ENCODE results near the gene RAB42. TPM values are rescaled to one million over a fixed set of nuclear protein-coding genes. Genes with fewer than 3 reads are reported as not detected.
"Not testable (repeated sequence)": the region's sequence is repeated elsewhere in the genome, so short reads cannot be mapped to it uniquely, and the experiment has no call there.

Gene RAB42
- total RNA-seq, 1 experiment from 2014 or later, result 0.37 TPM

DNA sequence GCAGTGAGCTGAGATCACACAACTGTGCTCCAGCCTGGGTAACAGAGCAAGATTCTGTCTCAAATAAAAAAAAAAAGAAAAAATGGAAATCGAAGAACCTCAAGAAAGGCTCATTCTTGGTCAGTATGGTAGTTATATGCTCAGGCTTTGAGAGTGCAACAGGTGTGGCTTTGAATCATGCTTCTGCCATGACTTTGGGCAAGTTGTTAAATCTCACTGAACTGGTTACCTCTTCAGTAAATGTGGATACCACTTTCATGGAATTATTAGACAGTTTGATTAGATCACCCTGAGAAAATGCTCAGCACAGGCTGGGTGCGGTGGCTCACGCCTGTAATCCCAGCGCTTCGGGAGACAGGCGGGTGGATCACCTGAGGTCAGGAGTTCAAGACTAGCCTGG, 26.3 kb upstream of the RAB42 start:
- Histone ChIP-seq H3K9me3 (ENCODE audit: low read length) (no peaks in the 10 kb centered on the region), H3K4me3 (ENCODE audit: low read length) (no peak overlapping the region), H3K79me2 (ENCODE audit: low read length) (no peaks in the 10 kb centered on the region), H3K27ac (ENCODE audit: low read length) (no peak overlapping the region), H3K27me3 (ENCODE audit: low read length) (no peaks in the 10 kb centered on the region), H3K9me2 (replicated peaks; ENCODE audit: insufficient read depth, low read length) (no peaks in the 10 kb centered on the region), H3K4me2 (ENCODE audit: low read depth, low read length, poor library complexity, severe bottlenecking) (no peak overlapping the region), H3K4me1 (ENCODE audit: low read length) (no peaks in the 10 kb centered on the region), H3K9ac (ENCODE audit: low read length) (no peak overlapping the region), H2AFZ (ENCODE audit: low read length) (no peak overlapping the region), H4K20me1 (ENCODE audit: insufficient read depth, low read depth, low read length) (no peaks in the 10 kb centered on the region), H3K36me3 (ENCODE audit: insufficient read depth, low read length) (peaks cover 26% of the 10 kb centered on the region)
- DNase-seq, result no peak

DNA sequence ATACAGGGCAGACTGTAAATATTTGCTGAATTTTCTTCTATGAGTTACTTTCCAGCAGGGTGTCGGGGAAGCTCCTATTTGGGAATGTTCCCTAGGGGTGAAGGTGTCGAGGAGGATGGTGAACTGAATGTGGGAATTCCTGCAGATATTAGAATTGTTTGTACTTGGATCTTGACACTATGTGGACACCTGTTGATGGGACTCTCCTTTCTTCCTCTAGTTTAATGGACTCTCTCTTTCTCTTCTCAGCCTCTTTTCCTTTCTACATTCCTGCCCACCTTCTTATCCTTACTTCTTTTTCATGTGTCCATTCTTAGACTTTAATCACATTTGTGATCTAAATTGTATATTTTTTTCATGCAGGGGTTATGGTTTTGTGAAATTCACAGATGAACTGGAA, 25.1 kb upstream of the RAB42 start:
- H3K9me3 ChIP-seq (ENCODE audit: low read length), result no peaks in the 10 kb centered on the region
- H3K79me2 ChIP-seq (ENCODE audit: low read length), result no peaks in the 10 kb centered on the region
- no peak overlapping the region for H3K9ac ChIP-seq (ENCODE audit: low read length)
- no peak overlapping the region for H3K4me2 ChIP-seq (ENCODE audit: low read depth, low read length, poor library complexity, severe bottlenecking)
- DNase-seq, result no peak
- H3K36me3 ChIP-seq (ENCODE audit: insufficient read depth, low read length), result peaks cover 21% of the 10 kb centered on the region
- H4K20me1 ChIP-seq (ENCODE audit: insufficient read depth, low read depth, low read length), result no peaks in the 10 kb centered on the region
- no peak overlapping the region for H3K4me3 ChIP-seq (ENCODE audit: low read length)
- H3K9me2 ChIP-seq (replicated peaks; ENCODE audit: insufficient read depth, low read length), result no peaks in the 10 kb centered on the region
- H2AFZ ChIP-seq (ENCODE audit: low read length), result no peak overlapping the region
- no peak overlapping the region for H3K27ac ChIP-seq (ENCODE audit: low read length)
- no peaks in the 10 kb centered on the region for H3K4me1 ChIP-seq (ENCODE audit: low read length)
- no peaks in the 10 kb centered on the region for H3K27me3 ChIP-seq (ENCODE audit: low read length)

DNA sequence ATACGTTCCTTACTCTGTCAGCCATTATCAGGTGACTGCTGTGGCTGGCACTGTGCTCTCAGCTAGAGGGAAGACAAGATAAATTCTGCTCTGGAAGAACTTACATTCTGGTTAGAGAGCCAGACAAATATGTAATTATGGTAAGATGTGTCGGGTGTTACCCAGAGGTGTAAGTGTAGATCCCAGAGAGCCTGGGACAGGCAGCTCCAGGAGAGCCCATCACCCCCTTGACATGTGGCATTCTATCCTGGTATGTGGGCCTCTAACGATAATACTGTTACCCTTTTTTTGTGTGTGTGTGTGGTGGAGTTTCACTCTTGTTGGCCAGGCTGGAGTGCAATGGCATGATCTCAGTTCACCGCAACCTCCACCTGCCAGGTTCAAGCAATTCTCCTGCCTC, 20.2 kb upstream of the RAB42 start:
- H3K4me3 ChIP-seq (ENCODE audit: low read length), result no peak overlapping the region
- H3K9me3 ChIP-seq (ENCODE audit: low read length), result no peaks in the 10 kb centered on the region
- no peaks in the 10 kb centered on the region for H3K4me1 ChIP-seq (ENCODE audit: low read length)
- H3K4me2 ChIP-seq (ENCODE audit: low read depth, low read length, poor library complexity, severe bottlenecking), result no peak overlapping the region
- no peak overlapping the region for H3K27ac ChIP-seq (ENCODE audit: low read length)
- H3K9me2 ChIP-seq (replicated peaks; ENCODE audit: insufficient read depth, low read length), result no peaks in the 10 kb centered on the region
- no peaks in the 10 kb centered on the region for H3K79me2 ChIP-seq (ENCODE audit: low read length)
- H2AFZ ChIP-seq (ENCODE audit: low read length), result no peak overlapping the region
- no peaks in the 10 kb centered on the region for H4K20me1 ChIP-seq (ENCODE audit: insufficient read depth, low read depth, low read length)
- H3K9ac ChIP-seq (ENCODE audit: low read length), result no peak overlapping the region
- no peak for DNase-seq
- H3K27me3 ChIP-seq (ENCODE audit: low read length), result no peaks in the 10 kb centered on the region
- H3K36me3 ChIP-seq (ENCODE audit: insufficient read depth, low read length), result peaks cover 15% of the 10 kb centered on the region

DNA sequence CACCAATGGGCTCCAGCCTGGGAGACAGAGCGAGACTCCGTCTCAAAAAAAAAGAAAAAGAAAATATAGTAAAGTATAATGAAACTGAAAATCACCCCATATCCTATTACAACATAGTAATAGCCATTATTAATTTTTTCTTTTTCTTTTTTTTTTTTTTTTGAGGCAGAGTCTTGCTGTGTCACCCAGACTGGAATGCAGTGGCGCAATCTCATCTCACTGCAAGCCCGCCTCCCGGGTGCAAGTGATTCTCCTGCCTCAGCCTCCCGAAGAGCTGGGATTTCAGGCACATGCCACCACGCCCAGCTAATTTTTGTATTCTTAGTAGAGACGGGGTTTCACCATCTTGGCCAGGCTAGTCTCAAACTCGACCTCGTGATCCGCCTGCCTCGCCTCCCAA, 19.2 kb upstream of the RAB42 start:
- not testable (repeated sequence) for H3K9me2 ChIP-seq (replicated peaks; ENCODE audit: insufficient read depth, low read length); H3K79me2 ChIP-seq (ENCODE audit: low read length); H4K20me1 ChIP-seq (ENCODE audit: insufficient read depth, low read depth, low read length); DNase-seq; H3K4me2 ChIP-seq (ENCODE audit: low read depth, low read length, poor library complexity, severe bottlenecking); H3K27me3 ChIP-seq (ENCODE audit: low read length); H3K9me3 ChIP-seq (ENCODE audit: low read length); H3K9ac ChIP-seq (ENCODE audit: low read length); H3K27ac ChIP-seq (ENCODE audit: low read length); H3K4me3 ChIP-seq (ENCODE audit: low read length); H3K4me1 ChIP-seq (ENCODE audit: low read length); H2AFZ ChIP-seq (ENCODE audit: low read length)
- H3K36me3 ChIP-seq (ENCODE audit: insufficient read depth, low read length), result peaks cover 11% of the 10 kb centered on the region; the same call in 1 of the 2 replicates

DNA sequence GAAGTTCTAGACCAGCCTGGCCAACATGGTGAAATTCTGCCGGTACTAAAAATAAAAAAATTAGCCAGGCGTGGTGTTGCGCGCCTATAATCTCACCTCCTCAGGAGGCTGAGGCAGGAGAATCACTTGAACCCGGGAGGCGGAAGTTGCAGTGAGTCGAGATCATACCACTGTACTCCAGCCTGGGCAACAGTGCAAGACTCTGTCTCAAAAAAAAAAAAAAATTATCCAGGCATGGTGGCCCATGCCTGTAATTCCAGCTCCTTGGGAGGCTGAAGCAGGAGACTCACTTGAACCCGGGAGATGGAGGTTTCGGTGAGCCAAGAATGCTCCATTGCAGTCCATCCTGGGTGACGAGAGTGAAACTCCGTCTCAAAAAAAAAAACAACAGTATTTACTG, 18.5 kb upstream of the RAB42 start:
- Histone ChIP-seq H3K4me2 (ENCODE audit: low read depth, low read length, poor library complexity, severe bottlenecking) (no peak overlapping the region), H3K4me1 (ENCODE audit: low read length) (peaks cover 12% of the 10 kb centered on the region), H3K36me3 (ENCODE audit: insufficient read depth, low read length) (peaks cover 12% of the 10 kb centered on the region; the same call in 1 of the 2 replicates), H3K79me2 (ENCODE audit: low read length) (no peaks in the 10 kb centered on the region), H2AFZ (ENCODE audit: low read length) (no peak overlapping the region), H3K9me2 (replicated peaks; ENCODE audit: insufficient read depth, low read length) (no peaks in the 10 kb centered on the region), H4K20me1 (ENCODE audit: insufficient read depth, low read depth, low read length) (no peaks in the 10 kb centered on the region), H3K27ac (ENCODE audit: low read length) (no peak overlapping the region), H3K9ac (ENCODE audit: low read length) (no peak overlapping the region), H3K27me3 (ENCODE audit: low read length) (no peaks in the 10 kb centered on the region), H3K4me3 (ENCODE audit: low read length) (no peak overlapping the region), H3K9me3 (ENCODE audit: low read length) (no peaks in the 10 kb centered on the region)
- DNase-seq, result no peak

DNA sequence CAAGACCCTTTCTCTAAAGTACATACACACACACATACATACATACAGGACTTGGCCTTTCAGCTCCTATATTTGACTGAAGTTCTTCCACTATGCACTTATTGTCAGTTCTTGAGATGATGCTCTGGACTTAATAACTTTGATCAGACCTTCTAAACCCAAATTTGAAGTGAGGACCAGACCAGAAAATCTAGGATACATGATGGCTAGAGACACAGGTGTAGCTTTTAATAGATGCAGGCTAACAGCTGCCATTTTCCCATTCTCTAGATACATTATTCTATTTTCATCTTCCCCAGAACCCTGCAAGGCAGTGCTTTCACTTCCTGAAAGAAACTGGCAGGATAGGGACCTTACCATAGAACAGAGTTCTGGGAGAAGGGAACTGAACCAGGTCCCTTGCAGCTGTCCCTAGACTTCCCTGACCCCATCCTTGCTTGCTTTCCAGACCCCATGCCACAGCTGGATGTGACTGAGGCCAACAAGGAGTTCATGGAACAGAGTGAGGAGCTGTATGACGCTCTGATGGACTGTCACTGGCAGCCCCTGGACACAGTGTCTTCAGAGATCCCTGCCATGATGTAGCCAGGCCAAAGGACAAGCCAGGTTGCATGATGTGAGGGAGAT, 14.9 kb upstream of the RAB42 start:
- no peaks in the 10 kb centered on the region for H3K9me3 ChIP-seq (ENCODE audit: low read length)
- H3K4me2 ChIP-seq (ENCODE audit: low read depth, low read length, poor library complexity, severe bottlenecking), result no peak overlapping the region
- peaks cover 34% of the 10 kb centered on the region for H3K4me1 ChIP-seq (ENCODE audit: low read length)
- peak; percentile 74 for DNase-seq
- H3K79me2 ChIP-seq (ENCODE audit: low read length), result peaks cover 22% of the 10 kb centered on the region
- H3K4me3 ChIP-seq (ENCODE audit: low read length), result no peak overlapping the region
- H3K27ac ChIP-seq (ENCODE audit: low read length), result peak overlapping the region; percentile 44
- no peaks in the 10 kb centered on the region for H3K9me2 ChIP-seq (replicated peaks; ENCODE audit: insufficient read depth, low read length)
- H3K9ac ChIP-seq (ENCODE audit: low read length), result no peak overlapping the region
- no peaks in the 10 kb centered on the region for H3K27me3 ChIP-seq (ENCODE audit: low read length)
- peaks cover 12% of the 10 kb centered on the region for H4K20me1 ChIP-seq (ENCODE audit: insufficient read depth, low read depth, low read length)
- H2AFZ ChIP-seq (ENCODE audit: low read length), result no peak overlapping the region
- peaks cover 32% of the 10 kb centered on the region for H3K36me3 ChIP-seq (ENCODE audit: insufficient read depth, low read length)

DNA sequence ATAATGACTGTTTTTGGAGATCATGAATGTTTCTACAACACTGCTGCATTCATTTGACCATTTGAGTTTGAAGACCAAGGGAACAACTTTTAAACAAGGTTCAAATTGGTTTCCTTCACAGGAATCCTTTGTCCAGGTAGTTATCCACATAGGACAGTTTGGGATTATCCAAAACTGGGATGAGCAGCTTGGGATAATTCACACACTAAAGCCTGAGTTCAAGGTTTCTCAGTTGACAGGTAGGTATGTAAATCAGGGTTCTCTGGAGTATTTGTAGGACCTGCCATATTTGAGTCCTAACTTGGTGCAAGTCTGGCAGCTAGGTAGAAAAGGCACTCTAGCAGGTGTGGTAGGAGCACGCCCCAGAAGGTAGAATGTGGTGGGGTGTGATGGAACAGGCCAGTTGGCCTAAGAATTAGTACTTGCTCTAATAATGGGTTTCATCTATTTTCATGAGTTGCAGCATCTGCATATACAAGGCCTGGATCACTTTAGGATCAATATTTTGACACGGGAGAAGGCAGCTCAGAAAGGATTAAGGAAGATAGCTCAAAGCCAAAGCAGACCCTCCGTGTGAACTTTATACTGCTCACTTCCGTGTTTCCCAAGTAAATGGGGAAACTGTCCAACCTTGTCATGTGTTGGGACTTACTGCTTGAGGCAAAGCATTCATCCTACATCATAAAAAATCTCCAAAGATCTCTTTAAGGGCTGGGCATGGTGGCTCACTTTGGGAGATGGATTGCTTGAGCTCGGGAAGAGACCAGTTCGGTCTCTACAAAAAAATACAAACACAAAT, 14.1 kb upstream of the RAB42 start:
- peaks cover 12% of the 10 kb centered on the region for H4K20me1 ChIP-seq (ENCODE audit: insufficient read depth, low read depth, low read length)
- no peak overlapping the region for H3K4me3 ChIP-seq (ENCODE audit: low read length)
- peaks cover 38% of the 10 kb centered on the region for H3K4me1 ChIP-seq (ENCODE audit: low read length)
- no peak overlapping the region for H2AFZ ChIP-seq (ENCODE audit: low read length)
- peaks cover 22% of the 10 kb centered on the region for H3K79me2 ChIP-seq (ENCODE audit: low read length)
- no peaks in the 10 kb centered on the region for H3K9me2 ChIP-seq (replicated peaks; ENCODE audit: insufficient read depth, low read length)
- no peaks in the 10 kb centered on the region for H3K9me3 ChIP-seq (ENCODE audit: low read length)
- no peaks in the 10 kb centered on the region for H3K27me3 ChIP-seq (ENCODE audit: low read length)
- peak; percentile 70 for DNase-seq
- H3K9ac ChIP-seq (ENCODE audit: low read length), result no peak overlapping the region
- peaks cover 32% of the 10 kb centered on the region for H3K36me3 ChIP-seq (ENCODE audit: insufficient read depth, low read length)
- peak overlapping the region; percentile 44 for H3K27ac ChIP-seq (ENCODE audit: low read length)
- H3K4me2 ChIP-seq (ENCODE audit: low read depth, low read length, poor library complexity, severe bottlenecking), result no peak overlapping the region

DNA sequence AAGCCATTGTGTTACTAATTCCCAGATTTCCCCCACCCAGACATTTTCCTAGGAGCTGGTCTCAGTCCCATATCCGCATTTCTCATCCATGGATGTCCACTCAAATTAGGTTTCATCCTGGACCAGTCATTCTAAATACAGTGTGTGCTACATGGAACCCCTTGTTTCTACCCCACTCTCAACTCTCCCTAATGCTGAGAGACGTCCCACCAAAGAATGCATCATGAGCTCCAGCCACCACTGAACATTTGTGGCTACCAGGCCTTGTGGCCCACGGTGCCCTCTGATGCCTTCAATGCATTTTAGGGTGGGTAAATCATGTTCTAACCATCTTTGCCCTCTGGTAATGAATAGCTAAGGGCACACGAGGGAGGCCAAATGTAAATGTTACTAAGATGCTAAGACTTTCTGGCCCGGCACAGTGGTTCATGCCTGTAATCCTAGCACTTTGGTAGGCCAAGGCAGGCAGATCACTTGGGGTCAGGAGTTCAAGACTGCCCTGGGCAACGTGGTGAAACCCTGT, 13.3 kb upstream of the RAB42 start:
- no peaks in the 10 kb centered on the region for H3K27me3 ChIP-seq (ENCODE audit: low read length)
- H3K4me2 ChIP-seq (ENCODE audit: low read depth, low read length, poor library complexity, severe bottlenecking), result no peak overlapping the region
- no peaks in the 10 kb centered on the region for H3K9me3 ChIP-seq (ENCODE audit: low read length)
- peaks cover 41% of the 10 kb centered on the region for H3K4me1 ChIP-seq (ENCODE audit: low read length)
- DNase-seq, result no peak
- H4K20me1 ChIP-seq (ENCODE audit: insufficient read depth, low read depth, low read length), result peaks cover 12% of the 10 kb centered on the region
- no peak overlapping the region for H2AFZ ChIP-seq (ENCODE audit: low read length)
- peaks cover 22% of the 10 kb centered on the region for H3K79me2 ChIP-seq (ENCODE audit: low read length)
- no peak overlapping the region for H3K9ac ChIP-seq (ENCODE audit: low read length)
- H3K27ac ChIP-seq (ENCODE audit: low read length), result peak overlapping the region; percentile 84; the same call in 1 of the 2 replicates
- H3K9me2 ChIP-seq (replicated peaks; ENCODE audit: insufficient read depth, low read length), result no peaks in the 10 kb centered on the region
- no peak overlapping the region for H3K4me3 ChIP-seq (ENCODE audit: low read length)
- H3K36me3 ChIP-seq (ENCODE audit: insufficient read depth, low read length), result peaks cover 32% of the 10 kb centered on the region
